Ascending aorta (tissue), 2 donors: ENCODE results near the gene TNRC6B. TPM values are rescaled to one million over a fixed set of nuclear protein-coding genes. Genes with fewer than 3 reads are reported as not detected.

ENCODE experiments used
- DNase-seq, 2 donors: peaks; one replicate each; pipeline ENCODE4 v3.0.0-alpha.2; 2019; ENCODE audit warnings: low spot score in 2 of 2
- H3K27ac ChIP-seq, 2 donors: fragments of 200-600 bp; sonication (generic); one replicate each; pipeline ENCODE4 v1.5.1; 2016 to 2017; ENCODE audit warnings: mild to moderate bottlenecking in 1 of 2
- H3K27me3 ChIP-seq: fragments of 200-600 bp; sonication (generic); one replicate; pipeline ENCODE4 v1.5.1; 2017
- H3K36me3 ChIP-seq, 2 donors: fragments of 200-600 bp; sonication (generic); one replicate each; pipeline ENCODE4 v1.5.1; 2016
- H3K4me1 ChIP-seq, 2 donors: fragments of 200-600 bp; sonication (generic); one replicate each; pipeline ENCODE4 v1.5.1; 2016 to 2017; ENCODE audit warnings: mild to moderate bottlenecking in 1 of 2
- H3K4me3 ChIP-seq, 2 donors: fragments of 200-600 bp; sonication (generic); one replicate each; pipeline ENCODE4 v1.5.1; 2016 to 2017; ENCODE audit warnings: mild to moderate bottlenecking in 1 of 2
- H3K9me3 ChIP-seq, 2 donors: fragments of 200-600 bp; sonication (generic); one replicate each; pipeline ENCODE4 v1.5.1; 2016
- CTCF ChIP-seq, 3 experiments: fragments of 200-600 bp in 2 of 3; fragments of 450-650 bp in 1 of 3; sonication (generic) in 2 of 3; IDR thresholded peaks; one replicate each; pipeline ENCODE4 v1.5.1; 2016 to 2019; ENCODE audit warnings: antibody characterized with exemption in 3 of 3, mild to moderate bottlenecking in 1 of 3, moderate library complexity in 1 of 3
- intact Hi-C: fragments of 100-400 bp; cut with DNase I; formaldehyde crosslinking; loops from one replicate; pipeline ENCODE4 v1.15.1; 2023
- total RNA-seq: library from RNA; depleted of rRNA; stranded (reverse); fragments of >200 nt; gene quantifications from one replicate; pipeline ENCODE4 v1.1.0, GENCODE V29; 2016

TNRC6B gene
- total RNA-seq, 1 donor from 2014 or later = 22.4 TPM

- TF ChIP-seq CTCF (IDR thresholded peaks at IDR 0.05) = no peak
- H3K4me1 ChIP-seq = no peaks in the 10 kb centered on the region
- H3K36me3 ChIP-seq = peaks cover 87 to 99% of the 10 kb centered on the region in 2 donors
- no peak overlapping the region for H3K27ac ChIP-seq
- intact Hi-C loops = no loop called here
- no peak overlapping the region for H3K4me3 ChIP-seq
- no peaks in the 10 kb centered on the region for H3K27me3 ChIP-seq
- no peaks in the 10 kb centered on the region for H3K9me3 ChIP-seq
- DNase-seq = no peak
Observed at GRCh38 chr22:40361100-40361499, 183.4 kb downstream of the TNRC6B start.

GRCh38 chr22:40363059-40363458, 185.3 kb downstream of the TNRC6B start:
- TF ChIP-seq CTCF (IDR thresholded peaks at IDR 0.05) = no peak
- Histone ChIP-seq H3K9me3 (no peaks in the 10 kb centered on the region), H3K27me3 (no peaks in the 10 kb centered on the region), H3K4me1 (no peaks in the 10 kb centered on the region), H3K4me3 (no peak overlapping the region), H3K36me3 (peaks cover 91 to 96% of the 10 kb centered on the region in 2 donors), H3K27ac (no peak overlapping the region)
- DNase-seq = no peak
- intact Hi-C loops = no loop called here

GRCh38 chr22:40364431-40364830, 186.7 kb downstream of the TNRC6B start:
- DNase-seq = no peak
- Histone ChIP-seq H3K27me3 (no peaks in the 10 kb centered on the region), H3K4me3 (no peak overlapping the region), H3K4me1 (no peaks in the 10 kb centered on the region), H3K27ac (no peak overlapping the region), H3K36me3 (peaks cover 82% of the 10 kb centered on the region in 2 donors), H3K9me3 (no peaks in the 10 kb centered on the region)
- intact Hi-C loops = no loop called here
- TF ChIP-seq CTCF (IDR thresholded peaks at IDR 0.05) = no peak

GRCh38 chr22:40366068-40366467, 188.3 kb downstream of the TNRC6B start:
- H3K36me3 ChIP-seq = peaks cover 66 to 67% of the 10 kb centered on the region in 2 donors
- H3K9me3 ChIP-seq = no peaks in the 10 kb centered on the region
- H3K4me1 ChIP-seq = no peaks in the 10 kb centered on the region
- no peaks in the 10 kb centered on the region for H3K27me3 ChIP-seq
- DNase-seq = no peak
- intact Hi-C loops = no loop called here
- H3K27ac ChIP-seq = no peak overlapping the region
- no peak for TF ChIP-seq CTCF (IDR thresholded peaks at IDR 0.05)
- H3K4me3 ChIP-seq = no peak overlapping the region

GRCh38 chr22:40367342-40367741, 189.6 kb downstream of the TNRC6B start:
- Histone ChIP-seq H3K9me3 (no peaks in the 10 kb centered on the region), H3K36me3 (peaks cover 53 to 54% of the 10 kb centered on the region in 2 donors), H3K4me1 (peaks cover 0 to 2% of the 10 kb centered on the region in 2 donors), H3K27ac (no peak overlapping the region), H3K4me3 (no peak overlapping the region), H3K27me3 (no peaks in the 10 kb centered on the region)
- DNase-seq = no peak
- intact Hi-C loops = no loop called here
- no peak for TF ChIP-seq CTCF (IDR thresholded peaks at IDR 0.05)

- Histone ChIP-seq H3K27ac (no peak overlapping the region), H3K36me3 (peaks cover 46 to 48% of the 10 kb centered on the region in 2 donors), H3K4me1 (peaks cover 0 to 2% of the 10 kb centered on the region in 2 donors)
Observed at GRCh38 chr22:40368016-40368415, 190.3 kb downstream of the TNRC6B start.

More at GRCh38 chr22:40368016-40368415, 190.3 kb downstream of the TNRC6B start:
- Histone ChIP-seq H3K27me3 (no peaks in the 10 kb centered on the region), H3K4me3 (no peak overlapping the region), H3K9me3 (no peaks in the 10 kb centered on the region)
- no peak for TF ChIP-seq CTCF (IDR thresholded peaks at IDR 0.05)
- DNase-seq = no peak
- intact Hi-C loops = no loop called here
